ENCODE measurements around the gene ZNF730.
"Not testable (repeated sequence)": the region's sequence is repeated elsewhere in the genome, so short reads cannot be mapped to it uniquely, and the experiment has no call there.

Gene ZNF730

GRCh38 chr19:23116802-23117571 is at the start of gene ZNF730:
Gene ZNF730 (plus strand): TSS chr19:23117025. CDS start chr19:23117174, 149 bp downstream.
- peak; percentile 91 for DNase-seq

DNA sequence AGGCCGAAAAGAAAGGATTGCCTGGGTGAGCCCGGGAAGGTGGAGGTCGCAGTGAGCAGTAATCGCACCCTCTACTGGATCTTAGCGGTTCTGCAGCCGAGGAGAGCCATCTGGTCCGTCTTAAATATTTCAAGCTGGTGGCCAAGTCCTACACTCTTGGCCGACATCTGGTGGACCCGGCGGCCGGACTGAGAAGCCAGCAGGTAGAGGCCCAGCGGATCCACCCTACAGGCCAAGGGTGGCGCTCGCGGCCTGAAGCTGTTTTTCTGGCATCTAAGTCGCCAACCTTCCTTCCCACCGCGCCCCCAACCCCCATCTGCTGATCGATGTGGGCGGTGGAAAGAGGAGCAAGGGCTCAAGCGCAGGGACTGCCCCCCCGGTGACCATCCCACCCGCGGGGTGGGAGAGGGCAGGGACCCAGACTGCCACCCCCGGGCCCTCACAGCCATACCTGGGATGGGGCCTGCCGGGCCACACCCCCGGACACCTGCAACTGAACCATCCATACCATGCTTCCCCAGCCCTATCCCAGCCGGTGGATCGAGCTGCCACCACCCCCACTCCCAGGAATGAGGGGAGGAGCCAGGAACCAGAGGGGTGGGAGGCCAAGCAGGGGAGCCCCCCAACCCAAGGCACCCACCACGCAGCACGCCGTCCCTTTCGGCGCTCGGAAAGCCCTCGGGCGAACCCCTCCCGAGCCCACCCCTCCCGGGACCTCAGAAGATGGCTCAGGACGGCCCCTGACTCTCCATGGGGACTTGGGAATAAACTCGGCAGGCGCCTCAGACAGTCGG is 46.3 kb upstream of the ZNF730 start:
- peak; percentile 72 for DNase-seq

DNA sequence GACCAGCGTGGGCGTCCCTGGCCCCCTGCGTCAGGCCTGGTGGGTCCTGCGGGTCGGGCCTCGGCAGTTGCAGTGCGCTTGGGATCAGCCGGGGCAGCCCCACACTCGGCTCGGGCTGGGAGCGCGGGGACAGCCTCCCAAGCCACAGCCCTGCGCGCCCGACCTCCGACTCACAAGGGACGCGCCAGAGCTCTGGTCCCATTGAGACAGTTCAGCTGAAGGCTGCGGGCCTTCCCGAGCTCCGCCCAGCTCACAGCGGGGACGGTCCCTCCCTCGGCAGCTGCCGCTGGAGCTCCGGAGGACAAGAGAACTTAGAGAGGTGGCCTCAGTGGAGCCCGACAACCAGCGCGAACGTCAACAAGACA is 45.7 kb upstream of the ZNF730 start:
- DNase-seq, result peak; percentile 44

GRCh38 chr19:23075031-23075733 is 41.6 kb upstream of the ZNF730 start:
- DNase-seq, result peak; percentile 94

DNA sequence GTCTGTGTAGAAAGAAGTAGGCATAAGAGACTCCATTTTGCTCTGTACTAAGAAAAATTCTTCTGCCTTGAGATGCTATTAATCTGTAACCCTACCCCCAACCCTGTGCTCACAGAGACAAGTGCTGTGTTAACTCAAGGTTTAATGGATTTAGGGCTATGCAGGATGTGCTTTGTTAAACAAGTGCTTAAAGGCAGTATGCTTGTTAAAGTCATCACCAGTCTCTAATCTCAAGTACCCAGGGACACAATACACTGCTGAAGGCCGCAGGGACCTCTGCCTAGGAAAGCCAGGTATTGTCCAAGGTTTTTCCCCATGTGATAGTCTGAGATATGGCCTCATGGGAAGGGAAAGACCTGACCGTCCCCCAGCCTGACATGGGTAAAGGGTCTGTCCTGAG is 39.0 kb upstream of the ZNF730 start:
- not testable (repeated sequence) for DNase-seq

GRCh38 chr19:23093832-23094231 is 23.0 kb upstream of the ZNF730 start:
- DNase-seq, result no peak

DNA sequence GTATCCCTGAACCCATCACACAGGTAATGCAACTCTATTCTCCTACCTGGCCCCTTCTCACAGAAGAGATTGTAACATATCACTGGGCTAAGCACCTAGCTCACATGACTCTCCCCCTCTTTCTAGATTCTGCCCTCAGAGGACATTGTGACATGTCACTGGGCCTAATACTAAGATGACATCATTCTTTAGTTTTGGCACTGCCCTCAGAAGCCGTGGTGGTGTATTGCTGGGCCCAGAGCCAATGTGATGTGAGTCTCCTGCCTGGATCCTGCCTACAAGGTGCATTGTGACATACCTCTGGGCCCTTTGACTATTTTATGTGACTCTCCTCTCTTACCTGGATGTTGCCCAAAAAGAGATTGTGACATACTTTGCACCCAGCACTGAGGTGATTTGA is 21.4 kb upstream of the ZNF730 start:
- no peak for DNase-seq

DNA sequence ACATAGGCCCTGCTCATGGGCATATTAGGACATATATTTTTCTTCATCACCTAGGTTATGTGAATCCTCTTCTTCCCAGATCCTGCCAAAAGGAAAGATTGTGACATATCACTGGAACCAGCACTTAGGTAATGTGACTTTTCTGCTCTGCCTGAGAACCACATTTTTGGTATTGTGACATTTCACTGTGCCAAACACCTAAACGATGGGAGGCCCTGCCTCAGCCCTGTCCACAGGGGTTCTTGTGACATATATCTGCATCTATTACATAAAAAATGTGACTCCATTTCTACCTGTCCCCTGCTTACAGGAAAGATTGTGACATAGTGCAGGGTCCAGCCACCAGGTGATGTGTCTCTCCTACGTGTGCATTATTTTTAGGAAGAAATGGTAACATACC is 18.5 kb upstream of the ZNF730 start:
- no peak for DNase-seq

GRCh38 chr19:23098988-23099387 is 17.8 kb upstream of the ZNF730 start:
- DNase-seq, result peak; percentile 24

GRCh38 chr19:23099966-23100365 is 16.9 kb upstream of the ZNF730 start:
- DNase-seq, result peak; percentile 39

DNA sequence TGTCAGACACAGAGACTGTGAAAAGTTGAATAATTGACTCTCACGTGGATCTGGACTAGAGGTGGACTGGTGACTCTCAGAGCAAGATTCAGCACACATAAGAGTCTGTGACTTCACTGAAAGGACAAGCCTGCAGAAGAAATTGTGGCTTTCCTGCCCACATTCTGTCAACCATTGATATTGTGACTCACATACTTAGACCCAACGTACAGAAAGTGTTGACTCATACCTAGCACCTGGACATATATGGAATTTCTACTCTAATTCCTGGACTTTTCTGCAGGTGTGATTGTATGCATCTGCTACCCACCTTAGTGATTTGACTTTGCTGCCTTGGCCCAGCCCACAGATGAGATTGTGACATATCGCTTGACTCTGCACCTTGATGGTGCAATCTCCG is 15.6 kb upstream of the ZNF730 start:
- DNase-seq, result no peak

GRCh38 chr19:23118400-23118799 is 1.6 kb downstream of the ZNF730 start:
- DNase-seq, result no peak

DNA sequence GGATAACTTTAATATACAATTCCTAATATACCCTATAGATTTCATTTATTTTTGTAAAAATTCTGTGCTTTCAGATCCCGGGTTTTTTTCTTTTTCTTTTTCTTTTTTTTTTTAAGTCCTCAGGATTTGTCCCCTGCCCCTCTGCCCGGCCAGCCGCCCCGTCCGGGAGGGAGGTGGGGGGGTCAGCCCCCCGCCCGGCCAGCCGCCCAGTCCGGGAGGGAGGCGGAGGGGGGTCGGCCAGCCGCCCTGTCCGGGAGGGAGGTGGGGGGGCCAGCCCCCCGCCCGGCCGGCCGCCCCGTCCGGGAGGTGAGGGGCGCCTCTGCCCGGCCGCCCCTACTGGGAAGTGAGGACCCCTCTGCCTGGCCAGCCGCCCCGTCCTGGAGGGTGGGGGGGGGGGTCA is 17.4 kb downstream of the ZNF730 start:
- DNase-seq, result not testable (repeated sequence)

- no peak for DNase-seq
These were observed 29.0 kb downstream of the ZNF730 start for GRCh38 chr19:23145617-23146415.

DNA sequence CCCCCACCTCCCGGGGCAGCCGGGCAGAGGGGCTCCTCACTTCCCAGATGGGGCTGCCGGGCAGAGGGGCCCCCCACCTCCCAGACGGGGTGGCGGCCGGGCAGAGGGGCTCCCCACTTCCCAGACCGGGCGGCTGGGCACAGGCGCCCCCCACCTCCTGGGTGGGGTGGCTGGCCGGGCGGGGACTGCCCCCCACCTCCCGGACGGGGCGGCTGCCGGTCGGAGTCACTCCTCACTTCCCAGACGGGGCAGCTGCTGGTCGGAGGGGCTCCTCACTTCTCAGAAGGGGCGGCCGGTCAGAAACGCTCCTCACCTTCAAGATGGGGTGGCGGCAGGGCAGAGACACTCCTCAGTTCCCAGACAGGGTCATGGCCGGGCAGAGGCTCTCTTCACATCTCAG is 43.9 kb downstream of the ZNF730 start:
- no peak for DNase-seq

DNA sequence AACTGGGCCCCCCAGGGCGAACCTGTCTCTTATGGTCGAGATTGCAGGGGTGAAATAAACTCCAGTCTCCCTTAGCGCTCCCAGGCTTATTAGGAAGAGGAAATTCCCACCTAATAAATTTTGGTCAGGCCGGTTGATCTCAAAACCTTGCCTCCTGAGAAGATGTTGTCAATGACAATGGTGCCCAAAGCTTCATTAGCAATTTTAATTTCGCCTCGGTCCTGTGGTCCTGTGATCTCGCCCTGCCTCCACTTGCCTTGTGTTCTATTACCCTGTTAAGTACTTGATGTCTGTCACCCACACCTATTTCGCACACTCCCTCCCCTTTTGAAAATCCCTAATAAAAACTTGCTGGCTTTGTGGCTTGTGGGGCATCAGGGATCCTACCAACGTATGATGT is 51.5 kb downstream of the ZNF730 start:
- DNase-seq, result not testable (repeated sequence)

DNA sequence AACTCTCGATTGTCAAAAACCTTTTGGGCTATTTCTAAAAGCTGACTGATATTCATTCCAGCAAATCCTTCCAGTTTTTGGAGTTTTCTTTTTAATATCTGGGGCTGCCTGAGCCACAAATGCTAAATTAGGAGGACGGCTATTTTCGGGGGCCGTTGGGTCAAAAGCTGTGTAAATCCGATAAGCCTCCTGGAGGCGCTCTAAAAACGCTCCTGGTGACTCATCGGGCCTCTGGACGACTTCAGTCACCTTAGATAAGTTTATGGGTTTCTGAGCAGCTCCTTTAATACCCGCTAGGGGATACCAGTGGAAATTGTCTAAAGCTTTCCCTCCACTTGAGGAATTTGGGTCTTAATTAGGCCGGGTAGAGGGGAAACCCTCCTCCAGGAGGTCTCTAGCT is 66.4 kb downstream of the ZNF730 start:
- no peak for DNase-seq

GRCh38 chr19:23190341-23190740 is 73.5 kb downstream of the ZNF730 start:
- DNase-seq, result no peak
